Lower lobe of right lung (tissue), 2 donors: ENCODE data around the gene CHCHD6. TPM values are rescaled to one million over a fixed set of nuclear protein-coding genes. Genes with fewer than 3 reads are reported as not detected.

ENCODE experiments used
- ATAC-seq, 2 donors: fragments of 200-7000 bp; cut with Tn5 transposase; one replicate each; pipeline ENCODE4 v1.9.1; 2020 to 2022; ENCODE audit warnings: mild to moderate bottlenecking in 2 of 2, moderate library complexity in 2 of 2
- DNase-seq: peaks from one replicate; pipeline ENCODE4 v3.0.0-alpha.2; 2020
- H3K27ac ChIP-seq: fragments of 200-600 bp; one replicate; pipeline ENCODE4 v1.8.0; 2022
- H3K27me3 ChIP-seq: fragments of 200-600 bp; one replicate; pipeline ENCODE4 v1.8.0; 2022; ENCODE audit warnings: low read depth
- H3K36me3 ChIP-seq: fragments of 200-600 bp; one replicate; pipeline ENCODE4 v1.8.0; 2022; ENCODE audit warnings: mild to moderate bottlenecking
- H3K4me1 ChIP-seq: fragments of 200-600 bp; one replicate; pipeline ENCODE4 v1.8.0; 2022
- H3K4me3 ChIP-seq: fragments of 200-600 bp; one replicate; pipeline ENCODE4 v1.8.0; 2022; ENCODE audit warnings: mild to moderate bottlenecking
- H3K9me3 ChIP-seq: fragments of 200-600 bp; one replicate; pipeline ENCODE4 v1.8.0; 2022
- CTCF ChIP-seq: fragments of 200-600 bp; IDR thresholded peaks from one replicate; pipeline ENCODE4 v1.8.0; 2022; ENCODE audit warnings: antibody characterized with exemption, mild to moderate bottlenecking
- intact Hi-C: fragments of 100-400 bp; cut with DNase I; formaldehyde crosslinking; loops from one replicate; pipeline ENCODE4 v1.11.0; 2022
- total RNA-seq: library from RNA; stranded (reverse); fragmentation: NEBNext Ultra II Directional; extraction: Animal tissue kit (Norgen Biotek cat#: 25700); gene quantifications from one replicate; pipeline ENCODE4 v1.2.1, GENCODE V29; 2021
- donor health status: DM: no; HTN: yes; CAD: no; lungs with severe emphysema.

CHCHD6 gene
- total RNA-seq, 1 donor from 2014 or later = 12.2 TPM

DNA sequence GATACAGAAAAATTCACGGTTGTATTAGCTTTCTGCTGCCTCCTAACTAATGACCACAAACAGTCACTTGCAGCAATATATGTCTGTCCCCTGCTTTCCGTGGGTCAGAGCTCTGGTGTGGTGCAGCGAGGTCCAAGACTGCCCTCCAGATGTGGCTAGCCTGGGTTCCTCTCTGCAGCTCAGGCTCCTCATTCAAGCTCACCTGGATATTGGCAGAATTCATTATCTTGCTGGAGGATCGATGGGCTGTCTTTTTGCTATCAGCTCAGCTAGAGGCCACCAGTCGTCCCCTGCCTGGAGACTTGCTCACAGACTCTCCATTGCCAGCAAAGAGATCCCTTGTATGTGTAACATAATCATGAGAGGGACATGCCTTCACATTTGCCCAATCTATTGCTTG, 266.1 kb downstream of the CHCHD6 start:
- intact Hi-C loops = no loop called here
- Histone ChIP-seq H3K27me3 (no peaks in the 10 kb centered on the region), H3K27ac (no peak overlapping the region), H3K4me1 (no peaks in the 10 kb centered on the region), H3K9me3 (peaks cover 8% of the 10 kb centered on the region), H3K36me3 (no peaks in the 10 kb centered on the region), H3K4me3 (no peak overlapping the region)
- no peak for DNase-seq
- TF ChIP-seq CTCF = no peak
- ATAC-seq = no peak

GRCh38 chr3:126970921-126971320, 266.9 kb downstream of the CHCHD6 start:
- TF ChIP-seq CTCF = no peak
- ATAC-seq (no peak), DNase-seq (no peak)
- intact Hi-C loops = no loop called here
- no peaks in the 10 kb centered on the region for H3K4me1 ChIP-seq
- H3K27me3 ChIP-seq = no peaks in the 10 kb centered on the region
- H3K9me3 ChIP-seq = peaks cover 8% of the 10 kb centered on the region
- H3K36me3 ChIP-seq = no peaks in the 10 kb centered on the region
- H3K4me3 ChIP-seq = no peak overlapping the region
- H3K27ac ChIP-seq = no peak overlapping the region

DNA sequence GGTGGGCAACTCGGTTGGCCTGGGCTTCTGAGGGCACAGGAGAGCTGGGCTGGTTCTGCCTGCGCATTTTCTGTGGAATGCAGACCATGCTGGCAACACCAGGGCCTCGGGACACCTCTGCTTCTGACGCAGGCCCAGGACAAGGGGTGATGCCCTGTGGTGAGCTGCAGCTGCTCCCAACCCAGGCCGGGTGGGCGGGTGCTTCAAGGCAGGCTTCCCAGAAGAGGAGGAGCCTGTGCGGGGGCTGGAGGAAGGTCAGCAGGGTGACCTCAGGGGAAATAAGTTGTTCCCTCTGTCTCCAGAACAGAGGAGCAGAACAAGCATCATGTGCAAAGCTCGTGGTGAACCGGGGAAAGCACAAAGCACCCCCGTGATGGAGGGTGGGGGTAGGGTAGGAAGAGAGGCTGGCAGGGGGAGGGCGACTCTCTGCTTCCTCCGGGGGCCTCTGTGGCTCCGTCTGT, 267.9 kb downstream of the CHCHD6 start:
- H3K9me3 ChIP-seq = peaks cover 8% of the 10 kb centered on the region
- DNase-seq (peak; percentile 82), ATAC-seq (peak; percentile 58 to 76)
- H3K36me3 ChIP-seq = no peaks in the 10 kb centered on the region
- no peaks in the 10 kb centered on the region for H3K27me3 ChIP-seq
- TF ChIP-seq CTCF = no peak
- H3K4me1 ChIP-seq = no peaks in the 10 kb centered on the region
- intact Hi-C loops = no loop called here
- no peak overlapping the region for H3K27ac ChIP-seq
- no peak overlapping the region for H3K4me3 ChIP-seq

DNA sequence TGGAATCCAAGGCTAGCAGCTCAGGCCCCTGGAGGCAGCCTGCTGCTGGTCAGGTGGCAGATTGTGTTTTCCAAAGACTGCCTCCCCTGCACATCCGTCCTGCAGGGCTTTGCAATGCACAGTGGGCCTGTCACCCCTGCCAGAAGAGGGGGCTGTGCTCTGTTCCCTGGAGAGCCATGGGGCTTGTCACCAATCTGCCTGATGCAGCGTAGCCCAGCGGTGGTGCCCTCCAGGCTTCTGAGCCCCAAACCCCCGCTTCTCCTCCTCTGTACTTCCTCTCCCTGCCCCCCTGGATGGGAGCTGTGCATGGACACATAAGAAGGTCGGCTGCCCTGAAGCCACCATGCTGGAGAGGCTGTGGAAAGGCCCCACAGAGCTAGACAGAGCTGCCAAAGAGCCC, 268.8 kb downstream of the CHCHD6 start:
- H3K9me3 ChIP-seq = peaks cover 8% of the 10 kb centered on the region
- no peak overlapping the region for H3K27ac ChIP-seq
- no peaks in the 10 kb centered on the region for H3K36me3 ChIP-seq
- ATAC-seq = no peak
- intact Hi-C loops = no loop called here
- no peak for TF ChIP-seq CTCF
- DNase-seq = no peak
- H3K27me3 ChIP-seq = no peaks in the 10 kb centered on the region
- no peak overlapping the region for H3K4me3 ChIP-seq
- H3K4me1 ChIP-seq = no peaks in the 10 kb centered on the region

GRCh38 chr3:126973814-126974213, 269.8 kb downstream of the CHCHD6 start:
- no peak overlapping the region for H3K27ac ChIP-seq
- ATAC-seq = no peak
- no peak for DNase-seq
- H3K4me1 ChIP-seq = no peaks in the 10 kb centered on the region
- peaks cover 8% of the 10 kb centered on the region for H3K9me3 ChIP-seq
- intact Hi-C loops = no loop called here
- no peaks in the 10 kb centered on the region for H3K27me3 ChIP-seq
- no peak overlapping the region for H3K4me3 ChIP-seq
- no peaks in the 10 kb centered on the region for H3K36me3 ChIP-seq
- TF ChIP-seq CTCF = no peak

GRCh38 chr3:126974756-126975155, 270.7 kb downstream of the CHCHD6 start:
- Histone ChIP-seq H3K27ac (no peak overlapping the region), H3K4me3 (no peak overlapping the region), H3K4me1 (no peaks in the 10 kb centered on the region), H3K27me3 (no peaks in the 10 kb centered on the region), H3K9me3 (peaks cover 8% of the 10 kb centered on the region), H3K36me3 (no peaks in the 10 kb centered on the region)
- no peak for DNase-seq
- intact Hi-C loops = no loop called here
- no peak for TF ChIP-seq CTCF
- no peak for ATAC-seq
